DND-41 (cell line): ENCODE data around the gene PSMB10.
A peak's percentile ranks its signal among the peaks of the same experiment; 100 is the strongest.

Experiments used
- ATAC-seq: fragments of 200-7000 bp; cut with Tn5 transposase; 3 replicates; pipeline ENCODE4 v1.9.1; 2021; ENCODE audit warnings: low read depth; ENCODE audit not compliant: insufficient read depth
- DNase-seq: peaks from one replicate; pipeline ENCODE4 v3.0.0-alpha.2; 2020
- H2AFZ ChIP-seq: 2 replicates; pipeline ENCODE4 v1.6.0; 2012; ENCODE audit warnings: low read depth, low read length
- H3K27ac ChIP-seq: 2 replicates; pipeline ENCODE4 v1.5.1; 2012; ENCODE audit warnings: low read length, inconsistent platforms
- H3K27me3 ChIP-seq: fragments of 200-600 bp; sonication (generic); 2 replicates; pipeline ENCODE4 v1.6.0; 2012; ENCODE audit warnings: low read length, mild to moderate bottlenecking, inconsistent platforms; ENCODE audit not compliant: insufficient read depth, poor library complexity
- H3K36me3 ChIP-seq: 2 replicates; pipeline ENCODE4 v1.5.1; 2012; ENCODE audit warnings: low read length, inconsistent platforms; ENCODE audit not compliant: insufficient read depth
- H3K4me1 ChIP-seq: 2 replicates; pipeline ENCODE4 v1.5.1; 2012; ENCODE audit warnings: mild to moderate bottlenecking, low read length; ENCODE audit not compliant: insufficient read depth
- H3K4me2 ChIP-seq: 2 replicates; pipeline ENCODE4 v1.6.0; 2012; ENCODE audit warnings: mild to moderate bottlenecking, moderate library complexity, low read length, inconsistent platforms; ENCODE audit not compliant: insufficient read depth
- H3K4me3 ChIP-seq, 2 experiments: fragments of 200-600 bp in 1 of 2; shearing (Covaris generic) in 1 of 2; 2 replicates each; pipeline ENCODE4 v1.5.1; 2012 to 2016; ENCODE audit warnings: inconsistent platforms in 2 of 2, low read length in 2 of 2, mild to moderate bottlenecking in 2 of 2, low read depth in 1 of 2, moderate library complexity in 1 of 2
- H3K79me2 ChIP-seq: 2 replicates; pipeline ENCODE4 v1.6.0; 2012; ENCODE audit warnings: low read length, inconsistent platforms; ENCODE audit not compliant: insufficient read depth
- H3K9ac ChIP-seq: 2 replicates; pipeline ENCODE4 v1.6.0; 2012; ENCODE audit warnings: low read depth, mild to moderate bottlenecking, inconsistent platforms, low read length, moderate library complexity
- H3K9me3 ChIP-seq: 2 replicates; pipeline ENCODE4 v1.5.1; 2012; ENCODE audit warnings: low read length, moderate library complexity, mild to moderate bottlenecking, inconsistent platforms; ENCODE audit not compliant: insufficient read depth, severe bottlenecking
- H4K20me1 ChIP-seq: 2 replicates; pipeline ENCODE4 v1.6.0; 2012; ENCODE audit warnings: low read length; ENCODE audit not compliant: insufficient read depth
- CTCF ChIP-seq: IDR thresholded peaks from 2 replicates; pipeline ENCODE4 v1.5.1; 2012; ENCODE audit warnings: borderline replicate concordance, low read length, moderate library complexity, mild to moderate bottlenecking; ENCODE audit not compliant: poor library complexity, severe bottlenecking; ENCODE audit errors: extremely low read depth
- EZH2 ChIP-seq: IDR thresholded peaks from 3 replicates; pipeline ENCODE4 v1.6.1; 2012; ENCODE audit warnings: borderline replicate concordance, low read depth, mild to moderate bottlenecking, moderate library complexity, low read length, inconsistent platforms; ENCODE audit not compliant: severe bottlenecking

Gene PSMB10

GRCh38 chr16:67936124-67936879 lies at the start of gene PSMB10:
Gene PSMB10, minus strand, starts transcription at chr16:67936850. Its CDS starts 101 bp downstream, at chr16:67936749.
- Histone ChIP-seq H3K4me3 (peak within 1 kb of the TSS; percentile 72 to 91), H2AFZ (peak within 1 kb of the TSS; percentile 76), H3K27ac (peak within 1 kb of the TSS; percentile 92), H4K20me1 (peaks cover 19% of the 10 kb centered on the region), H3K9ac (peak within 1 kb of the TSS; percentile 84), H3K4me2 (peak within 1 kb of the TSS; percentile 98), H3K4me1 (peaks cover 26% of the 10 kb centered on the region), H3K9me3 (no peaks in the 10 kb centered on the region), H3K36me3 (peaks cover 45% of the 10 kb centered on the region), H3K79me2 (peaks cover 32% of the 10 kb centered on the region), H3K27me3 (no peaks in the 10 kb centered on the region)
- TF ChIP-seq CTCF (peak; percentile 46), EZH2 (no peak)
- DNase-seq (no peak), ATAC-seq (peak; percentile 43)

DNA sequence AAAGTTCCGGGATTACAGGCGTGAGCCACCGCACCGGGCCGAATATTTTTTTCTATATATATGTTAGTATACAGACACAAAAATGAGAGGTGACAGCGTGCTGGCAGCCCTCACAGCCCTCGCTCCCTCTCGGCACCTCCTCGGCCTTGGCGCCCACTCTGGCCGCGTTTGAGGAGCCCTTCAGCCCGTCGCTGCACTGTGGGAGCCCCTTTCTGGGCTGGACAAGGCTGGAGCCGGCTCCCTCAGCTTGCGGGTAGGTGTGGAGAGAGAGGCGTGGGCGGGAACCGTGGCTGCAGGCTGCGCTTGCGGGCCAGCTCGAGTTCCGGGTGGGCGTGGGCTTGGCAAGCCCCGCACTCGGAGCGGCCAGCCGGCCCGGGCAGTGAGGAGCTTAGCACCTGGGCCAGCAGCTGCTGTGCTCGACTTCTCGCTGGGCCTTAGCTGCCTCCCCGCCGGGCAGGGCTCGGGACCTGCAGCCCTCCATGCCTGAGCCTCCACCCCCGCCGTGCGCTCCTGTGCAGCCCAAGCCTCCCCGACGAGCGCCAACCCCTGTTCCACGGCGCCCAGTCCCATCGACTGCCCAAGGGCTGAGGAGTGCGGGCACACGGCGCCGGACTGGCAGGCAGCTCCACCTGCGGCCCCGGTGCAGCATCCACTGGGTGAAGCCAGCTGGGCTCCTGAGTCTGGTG lies 45.5 kb upstream of the PSMB10 start:
- no peak for DNase-seq
- Histone ChIP-seq H3K9ac (no peak overlapping the region), H3K4me3 (no peak overlapping the region), H4K20me1 (no peaks in the 10 kb centered on the region), H3K27ac (no peak overlapping the region), H3K9me3 (no peaks in the 10 kb centered on the region), H3K4me1 (peaks cover 23% of the 10 kb centered on the region), H3K79me2 (no peaks in the 10 kb centered on the region), H2AFZ (no peak overlapping the region), H3K4me2 (no peak overlapping the region), H3K36me3 (no peaks in the 10 kb centered on the region), H3K27me3 (no peaks in the 10 kb centered on the region)
- TF ChIP-seq EZH2 (no peak), CTCF (no peak)
- no peak for ATAC-seq

- no peak for TF ChIP-seq EZH2
- TF ChIP-seq CTCF, result peak; percentile 17
- Histone ChIP-seq H3K27ac (no peak within 1 kb of the TSS), H3K4me2 (no peak within 1 kb of the TSS), H3K27me3 (no peaks in the 10 kb centered on the region), H3K36me3 (no peaks in the 10 kb centered on the region), H3K4me3 (no peak within 1 kb of the TSS), H3K4me1 (peaks cover 23% of the 10 kb centered on the region), H3K79me2 (no peaks in the 10 kb centered on the region), H4K20me1 (no peaks in the 10 kb centered on the region), H3K9ac (no peak within 1 kb of the TSS), H3K9me3 (no peaks in the 10 kb centered on the region), H2AFZ (no peak within 1 kb of the TSS)
- ATAC-seq (no peak), DNase-seq (no peak)
Observed at GRCh38 chr16:67979955-67980678, 43.5 kb upstream of the PSMB10 start, which contains the start of gene DPEP3. Gene DPEP3, minus strand, starts transcription at chr16:67980499. Its CDS starts 119 bp downstream, at chr16:67980380.
